ENCODE results near the gene TREM1.
"Not testable (repeated sequence)": the region's sequence is repeated elsewhere in the genome, so short reads cannot be mapped to it uniquely, and the experiment has no call there.

TREM1 gene

DNA sequence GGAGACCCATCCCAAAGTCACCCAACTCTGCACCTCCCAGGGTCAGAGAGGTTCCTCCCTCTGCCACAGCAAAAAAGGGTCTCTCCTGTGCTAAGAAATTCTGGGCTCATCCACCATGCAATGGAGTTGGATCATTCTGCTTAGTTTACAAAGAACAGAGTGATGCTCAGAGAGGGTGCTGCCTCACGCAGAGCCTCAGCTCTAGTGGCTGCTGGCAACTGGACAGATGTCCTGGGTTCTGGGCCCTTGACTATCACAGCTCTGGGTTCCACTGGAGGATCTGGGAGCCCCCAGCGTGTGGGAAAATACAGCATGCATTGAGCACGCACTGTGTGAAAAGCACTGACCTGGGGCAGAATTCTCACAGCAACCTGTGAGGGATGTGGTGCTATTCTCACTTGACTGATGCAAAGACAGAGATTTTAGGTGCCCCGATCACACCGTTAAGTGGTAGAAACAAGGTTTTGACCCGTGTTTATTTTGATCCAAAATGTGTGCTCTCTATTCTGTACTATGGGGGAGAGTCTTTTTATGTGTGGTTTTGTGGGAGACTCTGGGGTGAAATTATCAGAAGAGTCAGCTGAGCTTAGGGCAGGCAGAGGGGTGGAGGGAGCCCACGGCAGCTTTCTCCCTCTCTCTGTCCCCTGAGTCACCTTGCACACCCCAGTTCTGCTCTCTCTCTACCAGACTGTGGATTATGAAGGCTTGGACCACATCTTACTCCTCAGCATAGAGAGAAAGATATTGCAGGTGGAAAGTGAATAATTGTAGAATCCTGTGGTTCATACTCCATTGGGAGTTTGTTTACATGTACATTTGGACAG, 38.4 kb downstream of the TREM1 start:
- H3K27ac ChIP-seq = no peak overlapping the region
- TF ChIP-seq CTCF (IDR thresholded peaks at IDR 0.05) (no peak), ZFX (IDR thresholded peaks at IDR 0.05; ENCODE audit: borderline replicate concordance) (no peak)

GRCh38 chr6:41247288-41247865, 39.1 kb downstream of the TREM1 start:
- no peak for TF ChIP-seq CTCF (IDR thresholded peaks at IDR 0.05)
- no peak for TF ChIP-seq ZFX (IDR thresholded peaks at IDR 0.05; ENCODE audit: borderline replicate concordance)
- H3K27ac ChIP-seq = no peak overlapping the region

GRCh38 chr6:41246529-41246928, 40.0 kb downstream of the TREM1 start:
- not testable (repeated sequence) for H3K27ac ChIP-seq

GRCh38 chr6:41239467-41240159, 46.9 kb downstream of the TREM1 start:
- TF ChIP-seq ZFX (IDR thresholded peaks at IDR 0.05; ENCODE audit: borderline replicate concordance) (no peak), CTCF (IDR thresholded peaks at IDR 0.05) (no peak)
- no peak overlapping the region for H3K27ac ChIP-seq

- no peak overlapping the region for H3K27ac ChIP-seq
- TF ChIP-seq CTCF (IDR thresholded peaks at IDR 0.05) (no peak), ZFX (IDR thresholded peaks at IDR 0.05; ENCODE audit: borderline replicate concordance) (no peak)
Measured at GRCh38 chr6:41237128-41237527, 49.4 kb downstream of the TREM1 start.

DNA sequence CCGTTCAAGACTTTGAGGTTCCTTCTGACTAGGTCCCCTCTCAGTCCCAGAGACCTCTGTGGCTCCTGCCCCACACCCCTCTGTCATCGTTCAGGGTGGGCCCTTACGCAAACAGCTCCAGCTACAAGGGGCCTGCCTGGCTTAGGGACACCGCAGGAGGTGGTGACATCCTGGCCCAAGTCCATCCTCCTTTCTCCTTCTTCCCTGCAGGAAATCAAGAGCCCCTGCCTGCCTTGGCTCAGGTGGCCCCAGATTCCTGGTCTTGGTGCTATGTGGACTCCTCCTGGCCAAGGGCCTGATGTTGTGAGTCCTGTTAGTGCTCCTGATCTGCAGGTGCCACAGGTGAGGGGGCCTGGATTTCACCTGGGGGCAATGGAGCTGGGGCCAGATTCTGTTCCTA, 50.2 kb downstream of the TREM1 start:
- no peak overlapping the region for H3K27ac ChIP-seq
- TF ChIP-seq ZFX (IDR thresholded peaks at IDR 0.05; ENCODE audit: borderline replicate concordance) = no peak
- TF ChIP-seq CTCF (IDR thresholded peaks at IDR 0.05) = no peak

DNA sequence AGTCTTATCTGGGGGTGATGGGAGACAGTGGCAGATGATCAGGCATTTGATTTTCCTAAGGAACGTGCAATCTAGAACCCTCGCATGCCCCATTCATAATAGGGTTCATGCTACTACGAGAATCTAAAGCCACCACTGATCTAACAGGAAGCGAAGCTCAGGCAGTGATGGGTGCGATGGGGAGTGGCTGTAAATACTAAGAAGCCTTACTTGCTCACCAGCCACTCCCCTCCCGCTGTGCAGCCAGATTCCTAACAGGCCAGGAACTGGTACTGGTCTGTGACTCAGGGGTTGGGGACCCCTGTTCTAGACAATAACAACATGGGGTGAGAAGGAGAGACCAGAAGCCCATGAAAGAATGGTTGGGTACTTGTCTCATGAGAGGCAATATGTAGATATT, 53.8 kb downstream of the TREM1 start:
- no peak for TF ChIP-seq CTCF (IDR thresholded peaks at IDR 0.05)
- no peak for TF ChIP-seq ZFX (IDR thresholded peaks at IDR 0.05; ENCODE audit: borderline replicate concordance)

More for the DNA sequence above, 53.8 kb downstream of the TREM1 start:
- no peak overlapping the region for H3K27ac ChIP-seq

All from 22Rv1 (cell line).